Stomach (tissue), 19 donors: ENCODE measurements around the gene PON1. TPM values are rescaled to one million over a fixed set of nuclear protein-coding genes. Genes with fewer than 3 reads are reported as not detected.

Source experiments
- DNase-seq, 2 donors: peaks; one replicate each; pipeline versions ENCODE4 v3.0.0 to v3.0.0-alpha.2; 2013 to 2019
- H3K27ac ChIP-seq, 5 donors: fragments of 200-600 bp in 4 of 5; sonication (generic) in 4 of 5; one replicate each; pipeline ENCODE4 v1.5.1; 2013 to 2019; ENCODE audit warnings: mild to moderate bottlenecking in 1 of 5, moderate library complexity in 1 of 5
- H3K27me3 ChIP-seq, 3 donors: fragments of 200-600 bp; sonication (generic); one replicate each; pipeline ENCODE4 v1.5.1; 2017 to 2019; ENCODE audit warnings: mixed run types in 1 of 3
- H3K36me3 ChIP-seq, 4 donors: fragments of 200-600 bp; sonication (generic); 1 replicate in 3 of 4; 2 replicates in 1 of 4; pipeline ENCODE4 v1.5.1; 2016 to 2019
- H3K4me1 ChIP-seq, 4 donors: fragments of 200-600 bp; sonication (generic); one replicate each; pipeline ENCODE4 v1.5.1; 2016 to 2019
- H3K4me3 ChIP-seq, 4 donors: fragments of 200-600 bp; sonication (generic) in 3 of 4; one replicate each; pipeline ENCODE4 v1.5.1; 2016 to 2019; ENCODE audit warnings: mild to moderate bottlenecking in 1 of 4
- H3K9me3 ChIP-seq, 4 donors: fragments of 200-600 bp; sonication (generic); one replicate each; pipeline ENCODE4 v1.5.1; 2016 to 2019
- CTCF ChIP-seq, 7 experiments: fragments of 450-650 bp in 4 of 7; fragments of 200-600 bp in 3 of 7; sonication (generic) in 3 of 7; IDR thresholded peaks; one replicate each; pipeline ENCODE4 v1.5.1; 2016 to 2019; ENCODE audit warnings: antibody characterized with exemption in 7 of 7, control low read depth in 2 of 7, mild to moderate bottlenecking in 1 of 7
- EP300 ChIP-seq: sonication (generic); formaldehyde crosslinking; IDR thresholded peaks from one replicate; pipeline ENCODE4 v1.6.1; 2017; ENCODE audit warnings: antibody characterized with exemption
- POLR2A ChIP-seq, 4 donors: fragments of 450-650 bp; IDR thresholded peaks; one replicate each; pipeline ENCODE4 v1.6.1; 2016; ENCODE audit warnings: antibody characterized with exemption in 4 of 4, control low read depth in 2 of 4, mild to moderate bottlenecking in 1 of 4, moderate library complexity in 1 of 4
- POLR2AphosphoS5 ChIP-seq, 3 donors: sonication (generic); formaldehyde crosslinking; IDR thresholded peaks; one replicate each; pipeline ENCODE4 v1.6.1; 2016; ENCODE audit warnings: antibody characterized with exemption in 3 of 3
- WGBS, 5 donors: extraction: QIAGEN DNeasy Blood & Tissue Kit in 3 of 5; methylation state at CpG; one replicate each; pipeline versions ENCODE4 v1.1.5 to v1.1.7; 2013 to 2018; 5-methylcytosine and 5-hydroxymethylcytosine counted together
- intact Hi-C: fragments of 100-400 bp; cut with DNase I; formaldehyde crosslinking; loops from one replicate; pipeline ENCODE4 v1.15.1; 2023; ENCODE audit warnings: low total_unique reads
- long read RNA-seq, 10 donors: transcript quantifications; one replicate each; lab custom pipeline, GENCODE V29; 2026
- polyA plus RNA-seq, 3 donors: library from polyadenylated mRNA; stranded (reverse); fragments of 200-250 nt; gene quantifications; one replicate each; pipeline ENCODE4 v1.2.3, GENCODE V29; 2013
- total RNA-seq, 5 donors: library from RNA; depleted of rRNA; stranded (reverse); fragments of >200 nt; gene quantifications; one replicate each; pipeline versions ENCODE4 v1.1.0 to v1.2.3, GENCODE V29; 2014 to 2016
- donor health status: healthy with polysubstance abuse.
- donor health status: Bipolar disorder and iron deficiency.
- donor health status: healthy.

The PON1 gene
- total RNA-seq (under 1 TPM in 1 of 5 donors, not detected in 4; 0.55 TPM), polyA plus RNA-seq (under 1 TPM in 1 of 3 donors, not detected in 2; 0.30 TPM)
- long read RNA-seq, donor 1 = 0 reads
- long read RNA-seq, donor 2 = 0 reads
- long read RNA-seq, donor 3 = 0 reads
- long read RNA-seq, donor 4 = 0 reads
- long read RNA-seq, donor 5 = 0 reads
- long read RNA-seq, donor 6 = 0 reads
- long read RNA-seq, donor 7 = 0 reads
- long read RNA-seq, donor 8 = 0 reads
- long read RNA-seq, donor 9 = 0 reads
- long read RNA-seq, donor 10 = 0 reads

GRCh38 chr7:95324431-95324830 is at the start of gene PON1:
Gene PON1 (minus strand): TSS chr7:95324532. CDS start chr7:95324475, 57 bp downstream.
- H3K4me1 ChIP-seq = peaks cover 0 to 4% (median 0%) of the 10 kb centered on the region in 4 donors
- H3K9me3 ChIP-seq = no peaks in the 10 kb centered on the region
- WGBS, 5 donors = 16 to 62% (median 30%) methylated on average over 7 to 20 of the region's 20 CpGs
- no peaks in the 10 kb centered on the region for H3K36me3 ChIP-seq
- peaks cover 0 to 19% (median 5%) of the 10 kb centered on the region in 3 donors for H3K27me3 ChIP-seq
- TF ChIP-seq POLR2A (IDR thresholded peaks at IDR 0.05) (no peak), EP300 (no peak), POLR2AphosphoS5 (IDR thresholded peaks at IDR 0.05) (no peak), CTCF (IDR thresholded peaks at IDR 0.05) (no peak)
- DNase-seq = peak in 1 of 2 donors; percentile 39
- intact Hi-C loops = no loop called here
- no peak within 1 kb of the TSS for H3K27ac ChIP-seq
- H3K4me3 ChIP-seq = no peak within 1 kb of the TSS

- Histone ChIP-seq H3K27me3 (no peaks in the 10 kb centered on the region), H3K9me3 (no peaks in the 10 kb centered on the region), H3K27ac (no peak overlapping the region), H3K4me3 (no peak overlapping the region), H3K36me3 (no peaks in the 10 kb centered on the region), H3K4me1 (no peaks in the 10 kb centered on the region)
- DNase-seq = no peak
- 79 to 88% (median 85%) methylated on average over 4 of the region's 4 CpGs for WGBS, 5 donors
- no peak for TF ChIP-seq POLR2A (IDR thresholded peaks at IDR 0.05)
- TF ChIP-seq CTCF (IDR thresholded peaks at IDR 0.05) = no peak
- no peak for TF ChIP-seq POLR2AphosphoS5 (IDR thresholded peaks at IDR 0.05)
- no peak for TF ChIP-seq EP300
- intact Hi-C loops = no loop called here
Measured at GRCh38 chr7:95373323-95373722, 49.0 kb upstream of the PON1 start.

- WGBS, 5 donors = 75 to 82% (median 80%) methylated on average over 3 of the region's 3 CpGs
- Histone ChIP-seq H3K27me3 (no peaks in the 10 kb centered on the region), H3K4me3 (no peak overlapping the region), H3K9me3 (no peaks in the 10 kb centered on the region), H3K36me3 (no peaks in the 10 kb centered on the region), H3K4me1 (no peaks in the 10 kb centered on the region), H3K27ac (no peak overlapping the region)
- no peak for DNase-seq
- intact Hi-C loops = no loop called here
- no peak for TF ChIP-seq EP300
- no peak for TF ChIP-seq CTCF (IDR thresholded peaks at IDR 0.05)
- no peak for TF ChIP-seq POLR2AphosphoS5 (IDR thresholded peaks at IDR 0.05)
- TF ChIP-seq POLR2A (IDR thresholded peaks at IDR 0.05) = no peak
Measured at GRCh38 chr7:95368235-95368634, 43.9 kb upstream of the PON1 start.

- H3K27me3 ChIP-seq = no peaks in the 10 kb centered on the region
- no peaks in the 10 kb centered on the region for H3K9me3 ChIP-seq
- no peaks in the 10 kb centered on the region for H3K4me1 ChIP-seq
- 74 to 91% (median 79%) methylated on average over 1 of the region's 1 CpG for WGBS, 5 donors
- no peaks in the 10 kb centered on the region for H3K36me3 ChIP-seq
- intact Hi-C loops = no loop called here
- no peak for DNase-seq
- no peak overlapping the region for H3K27ac ChIP-seq
- TF ChIP-seq POLR2AphosphoS5 (IDR thresholded peaks at IDR 0.05) (no peak), EP300 (no peak), CTCF (IDR thresholded peaks at IDR 0.05) (no peak), POLR2A (IDR thresholded peaks at IDR 0.05) (no peak)
- no peak overlapping the region for H3K4me3 ChIP-seq
Measured at GRCh38 chr7:95367606-95368005, 43.3 kb upstream of the PON1 start.
